OCI-LY3 (cell line): ENCODE measurements around the gene KYNU.

Experiments used
- H2AFZ ChIP-seq: fragments of 200-600, 300-600 bp; shearing (Covaris generic); 2 replicates; pipeline ENCODE4 v1.6.0; 2014; ENCODE audit warnings: antibody characterized with exemption, low read depth, low read length
- H3K27ac ChIP-seq: fragments of 200-600, 300-600 bp; sonication (generic); 2 replicates; pipeline ENCODE4 v1.5.1; 2014; ENCODE audit warnings: mild to moderate bottlenecking, low read length, moderate library complexity, mixed read lengths
- H3K27me3 ChIP-seq: fragments of 200-600, 300-600 bp; sonication (generic); 2 replicates; pipeline ENCODE4 v1.6.1; 2014; ENCODE audit warnings: low read depth, low read length, mixed read lengths
- H3K36me3 ChIP-seq: fragments of 200-600, 300-600 bp; sonication (generic); replicated peaks from 2 replicates; pipeline ENCODE3; 2014; ENCODE audit warnings: low read depth, low read length, mixed read lengths
- H3K4me1 ChIP-seq: fragments of 300-600, 200-600 bp; sonication (generic); 2 replicates; pipeline ENCODE4 v1.6.1; 2014; ENCODE audit warnings: low read length, mixed read lengths
- H3K4me2 ChIP-seq: fragments of 200-600, 300-600 bp; sonication (generic); 2 replicates; pipeline ENCODE4 v1.6.1; 2014; ENCODE audit warnings: low read length, mixed read lengths
- H3K4me3 ChIP-seq: fragments of 300-600, 200-600 bp; sonication (generic); 2 replicates; pipeline ENCODE4 v1.5.1; 2014; ENCODE audit warnings: antibody characterized with exemption, mild to moderate bottlenecking, low read length, moderate library complexity
- H3K79me2 ChIP-seq: fragments of 300-600, 200-600 bp; shearing (Covaris generic); 2 replicates; pipeline ENCODE4 v1.6.1; 2014; ENCODE audit warnings: mild to moderate bottlenecking, low read length, mixed read lengths
- H3K9ac ChIP-seq: fragments of 300-600, 200-600 bp; shearing (Covaris generic); 2 replicates; pipeline ENCODE4 v1.6.0; 2014; ENCODE audit warnings: mild to moderate bottlenecking, low read length, moderate library complexity
- H3K9me3 ChIP-seq: fragments of 200-600, 300-600 bp; shearing (Covaris generic); 2 replicates; pipeline ENCODE4 v1.6.1; 2014; ENCODE audit warnings: low read length, mixed read lengths; ENCODE audit not compliant: insufficient read depth
- H4K20me1 ChIP-seq: fragments of 200-600, 300-600 bp; sonication (generic); 2 replicates; pipeline ENCODE4 v1.6.1; 2016; ENCODE audit warnings: low read length, mixed read lengths; ENCODE audit not compliant: insufficient read depth
- CTCF ChIP-seq: fragments of 200-600, 300-600 bp; sonication (generic); IDR thresholded peaks from 2 replicates; pipeline ENCODE4 v1.5.1; 2014; ENCODE audit warnings: antibody characterized with exemption, low read length, low read depth
- EZH2phosphoT487 ChIP-seq: fragments of 200-600 bp; shearing (Covaris generic); IDR thresholded peaks from 2 replicates; pipeline ENCODE4 v1.6.1; 2018; ENCODE audit warnings: antibody characterized with exemption, mixed run types, low read depth

Gene KYNU

GRCh38 chr2:142926445-142926844 lies 49.0 kb downstream of the KYNU start:
- Histone ChIP-seq H3K79me2 (no peaks in the 10 kb centered on the region), H2AFZ (no peak overlapping the region), H3K9me3 (no peaks in the 10 kb centered on the region), H3K27me3 (no peaks in the 10 kb centered on the region), H3K27ac (no peak overlapping the region), H3K4me3 (no peak overlapping the region), H3K4me1 (no peaks in the 10 kb centered on the region), H3K36me3 (no peaks in the 10 kb centered on the region), H3K9ac (no peak overlapping the region), H4K20me1 (no peaks in the 10 kb centered on the region), H3K4me2 (no peak overlapping the region)
- TF ChIP-seq CTCF (no peak), EZH2phosphoT487 (no peak)

- TF ChIP-seq CTCF (no peak), EZH2phosphoT487 (no peak)
- H3K79me2 ChIP-seq, result no peaks in the 10 kb centered on the region
- no peaks in the 10 kb centered on the region for H3K4me1 ChIP-seq
- no peaks in the 10 kb centered on the region for H3K27me3 ChIP-seq
- no peaks in the 10 kb centered on the region for H3K9me3 ChIP-seq
- H3K36me3 ChIP-seq, result no peaks in the 10 kb centered on the region
- H3K9ac ChIP-seq, result no peak overlapping the region
- H3K27ac ChIP-seq, result no peak overlapping the region
- no peaks in the 10 kb centered on the region for H4K20me1 ChIP-seq
- H3K4me2 ChIP-seq, result no peak overlapping the region
- H3K4me3 ChIP-seq, result no peak overlapping the region
- H2AFZ ChIP-seq, result no peak overlapping the region
These were observed 53.5 kb downstream of the KYNU start for GRCh38 chr2:142930835-142931398.

GRCh38 chr2:142933916-142934315 lies 56.5 kb downstream of the KYNU start:
- Histone ChIP-seq H2AFZ (no peak overlapping the region), H3K4me2 (no peak overlapping the region), H3K9me3 (no peaks in the 10 kb centered on the region), H3K4me3 (no peak overlapping the region), H4K20me1 (no peaks in the 10 kb centered on the region), H3K4me1 (no peaks in the 10 kb centered on the region), H3K27me3 (no peaks in the 10 kb centered on the region), H3K79me2 (no peaks in the 10 kb centered on the region), H3K9ac (no peak overlapping the region), H3K27ac (no peak overlapping the region), H3K36me3 (no peaks in the 10 kb centered on the region)
- TF ChIP-seq CTCF, result no peak
- TF ChIP-seq EZH2phosphoT487, result no peak

GRCh38 chr2:142935563-142936089 lies 58.2 kb downstream of the KYNU start:
- no peaks in the 10 kb centered on the region for H3K4me1 ChIP-seq
- H2AFZ ChIP-seq, result no peak overlapping the region
- no peak overlapping the region for H3K4me2 ChIP-seq
- no peaks in the 10 kb centered on the region for H3K9me3 ChIP-seq
- no peaks in the 10 kb centered on the region for H3K79me2 ChIP-seq
- no peaks in the 10 kb centered on the region for H3K36me3 ChIP-seq
- H3K27me3 ChIP-seq, result no peaks in the 10 kb centered on the region
- TF ChIP-seq EZH2phosphoT487 (no peak), CTCF (no peak)
- H4K20me1 ChIP-seq, result no peaks in the 10 kb centered on the region
- H3K27ac ChIP-seq, result no peak overlapping the region
- no peak overlapping the region for H3K9ac ChIP-seq
- no peak overlapping the region for H3K4me3 ChIP-seq
